ENCODE data around the gene POU4F3.

The POU4F3 gene

DNA sequence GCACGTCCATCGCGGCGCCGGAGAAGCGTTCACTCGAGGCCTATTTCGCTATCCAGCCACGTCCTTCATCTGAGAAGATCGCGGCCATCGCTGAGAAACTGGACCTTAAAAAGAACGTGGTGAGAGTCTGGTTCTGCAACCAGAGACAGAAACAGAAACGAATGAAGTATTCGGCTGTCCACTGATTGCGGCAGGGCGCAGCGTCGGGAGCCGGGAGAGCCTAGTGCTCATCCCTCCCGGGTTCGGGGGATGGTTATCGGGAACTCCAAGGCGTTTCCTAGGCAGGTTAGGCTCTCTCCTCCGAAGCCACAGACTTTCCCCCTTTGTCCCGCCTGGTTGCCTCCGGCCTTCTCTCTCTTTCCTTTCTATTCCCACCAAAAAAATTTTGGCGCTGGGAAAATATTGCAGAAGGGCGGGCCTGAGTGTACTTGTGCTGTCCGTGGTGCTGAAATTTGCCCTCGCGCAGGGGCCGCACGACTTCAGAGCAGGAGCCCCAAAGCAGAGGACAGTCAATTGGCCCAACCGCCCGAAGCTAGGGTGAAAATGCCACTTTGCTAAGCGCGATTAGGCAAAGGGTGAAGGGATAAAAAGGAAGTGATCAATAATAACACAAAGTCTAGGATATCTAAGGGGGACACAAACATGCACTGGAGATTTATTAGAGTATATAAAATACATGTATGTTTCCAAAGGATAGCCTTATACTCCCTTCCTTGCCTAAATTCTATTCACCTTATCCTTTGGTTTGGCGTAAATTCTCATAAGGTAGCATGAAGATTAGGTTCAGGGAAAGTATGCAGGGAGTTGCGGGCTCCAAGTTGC is 1.8 kb downstream of the POU4F3 start:
- DNase-seq = no peak

DNA sequence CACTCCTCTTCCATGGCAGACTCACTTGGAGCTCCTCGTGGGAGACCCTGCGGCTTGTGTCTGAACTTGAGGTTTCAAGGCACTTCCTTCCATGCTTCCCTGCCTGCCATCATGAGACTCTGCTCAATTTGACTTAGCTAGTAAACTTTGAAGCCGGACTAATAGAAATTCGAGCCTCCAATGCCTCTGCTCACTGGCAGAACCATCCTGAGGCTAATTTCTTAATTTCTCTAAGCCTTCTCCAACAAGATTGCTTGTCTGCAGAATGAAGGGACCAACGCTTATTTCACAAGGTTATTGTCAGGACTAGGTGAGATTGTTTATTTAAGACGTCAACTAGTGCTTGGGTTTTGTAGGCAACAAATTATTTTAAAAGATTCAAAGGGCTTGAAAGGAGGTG is 3.2 kb downstream of the POU4F3 start:
- DNase-seq = no peak

DNA sequence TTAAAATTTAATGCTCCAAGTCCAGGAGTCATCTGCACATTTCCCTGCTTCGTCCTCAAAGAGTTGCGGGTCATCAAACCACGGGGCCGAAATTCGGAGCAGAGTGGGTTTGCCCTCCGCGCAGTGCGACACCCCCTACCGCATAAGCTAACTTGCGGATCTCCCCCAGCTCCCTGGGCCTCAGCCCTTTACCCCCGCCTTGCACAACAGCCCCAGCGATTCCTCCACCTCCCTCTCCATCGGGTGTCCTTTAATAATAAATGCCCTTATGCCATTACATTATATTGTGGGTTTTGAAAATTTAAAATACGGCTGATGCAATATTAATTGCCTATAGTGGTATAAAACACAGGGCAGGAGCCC is 3.9 kb downstream of the POU4F3 start:
- no peak for DNase-seq

DNA sequence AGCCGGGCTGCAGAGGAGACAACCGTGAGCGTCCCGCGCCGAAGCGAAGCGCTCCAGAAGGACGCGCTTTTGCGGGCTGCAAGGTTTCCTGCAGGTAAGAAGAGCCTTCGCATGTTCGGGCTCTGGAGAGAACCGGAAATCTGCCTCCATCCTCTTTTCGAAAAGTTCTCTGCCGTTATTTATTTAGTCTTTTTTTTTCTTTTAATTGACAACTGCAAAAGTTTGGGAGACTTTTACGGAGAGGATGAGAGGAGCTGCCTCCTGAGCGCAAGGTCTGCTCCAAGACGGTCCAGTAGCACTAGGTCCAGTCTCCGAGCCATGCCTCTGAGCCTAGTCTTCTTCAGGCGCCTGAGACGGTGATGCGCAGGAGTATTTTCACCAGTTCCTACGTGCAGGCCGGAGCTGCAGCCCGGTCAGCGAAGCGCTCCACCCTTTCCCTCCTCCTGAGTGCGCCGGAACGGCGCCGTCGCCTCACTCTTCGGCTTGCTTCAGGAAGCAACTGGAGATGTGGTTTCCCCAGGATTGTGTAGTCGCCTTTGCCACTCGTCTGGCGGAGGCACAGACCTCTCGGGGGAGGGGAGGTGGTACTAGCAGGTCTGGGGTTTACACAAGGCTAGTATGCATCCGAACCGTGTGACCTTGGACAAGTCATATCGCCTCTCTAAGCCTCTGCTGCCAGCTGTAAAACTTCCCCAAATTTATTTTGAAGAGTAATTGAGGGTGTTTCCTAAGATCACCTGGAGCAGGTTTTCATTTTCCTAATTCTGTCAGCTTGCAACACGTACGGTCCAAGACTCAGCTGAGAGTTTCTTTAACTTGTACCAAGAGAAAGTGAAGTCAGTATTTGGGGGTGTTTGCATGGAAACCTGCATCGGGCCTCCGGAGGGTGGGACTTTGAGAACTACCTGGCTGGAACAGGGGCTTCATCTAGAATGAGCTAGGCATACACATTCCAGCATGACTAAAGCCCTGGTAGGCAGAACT is 4.5 kb downstream of the POU4F3 start:
- no peak for DNase-seq

DNA sequence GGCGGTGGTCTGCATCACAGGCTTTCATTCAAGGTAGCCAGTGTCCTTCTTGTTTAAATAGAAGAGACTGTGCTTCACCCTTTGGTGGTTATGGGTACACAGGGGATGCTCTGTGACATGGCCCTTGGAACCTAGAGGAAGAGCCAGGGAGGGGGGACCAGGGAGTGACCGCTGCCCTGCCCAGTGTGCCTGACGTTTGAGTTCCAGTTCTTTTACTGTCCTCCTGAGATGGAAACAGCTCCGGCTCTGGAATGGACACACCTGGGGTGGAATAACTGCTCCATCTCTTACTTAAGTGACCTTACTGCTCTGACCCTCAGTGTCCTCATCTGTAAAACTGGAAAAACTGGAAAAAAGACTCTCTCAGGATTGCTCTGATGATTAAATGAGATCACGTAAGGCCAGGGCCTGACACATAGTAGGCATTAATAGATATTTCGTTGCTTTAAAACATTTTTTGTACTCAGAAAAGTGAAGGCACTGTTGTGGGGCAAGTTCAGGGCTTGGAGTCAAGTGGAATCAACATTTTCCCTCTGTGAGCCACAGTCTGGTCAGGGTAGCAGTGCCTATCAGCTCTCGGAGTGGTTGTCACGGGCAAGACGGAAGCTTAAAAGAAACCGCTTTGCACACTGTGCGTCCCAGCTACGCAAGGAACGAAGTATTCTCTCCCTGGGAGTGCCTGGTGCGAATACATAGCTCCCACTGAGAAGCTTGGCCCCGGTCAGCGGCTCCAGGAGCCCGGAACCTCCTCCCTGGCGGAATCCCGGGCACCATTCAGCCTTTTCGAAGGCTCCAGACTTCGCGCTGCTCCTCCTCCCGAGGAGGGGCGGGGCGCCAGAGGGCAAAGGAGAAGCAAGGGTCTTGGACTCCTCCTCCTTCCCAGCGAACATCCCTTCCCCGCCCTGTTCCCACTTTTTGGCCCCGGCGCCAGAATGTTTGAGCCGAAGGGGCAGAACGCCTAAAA is 5.8 kb downstream of the POU4F3 start:
- no peak for DNase-seq

DNA sequence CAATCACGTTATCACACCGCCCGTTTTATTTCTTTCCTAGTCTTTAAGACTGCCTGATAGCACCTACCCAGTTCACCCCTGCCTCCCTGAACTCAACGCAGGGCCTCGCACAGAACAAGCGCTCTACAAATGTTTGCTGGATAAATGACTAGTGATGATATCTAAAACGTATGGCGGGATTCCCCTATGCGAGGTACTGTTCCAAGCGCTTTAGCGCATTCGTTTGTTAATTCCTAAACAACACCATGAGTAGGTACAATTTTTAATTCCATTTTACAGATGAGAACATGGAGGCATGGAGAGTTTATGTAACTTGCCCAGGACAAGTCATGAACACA is 6.6 kb downstream of the POU4F3 start:
- no peak for DNase-seq

DNA sequence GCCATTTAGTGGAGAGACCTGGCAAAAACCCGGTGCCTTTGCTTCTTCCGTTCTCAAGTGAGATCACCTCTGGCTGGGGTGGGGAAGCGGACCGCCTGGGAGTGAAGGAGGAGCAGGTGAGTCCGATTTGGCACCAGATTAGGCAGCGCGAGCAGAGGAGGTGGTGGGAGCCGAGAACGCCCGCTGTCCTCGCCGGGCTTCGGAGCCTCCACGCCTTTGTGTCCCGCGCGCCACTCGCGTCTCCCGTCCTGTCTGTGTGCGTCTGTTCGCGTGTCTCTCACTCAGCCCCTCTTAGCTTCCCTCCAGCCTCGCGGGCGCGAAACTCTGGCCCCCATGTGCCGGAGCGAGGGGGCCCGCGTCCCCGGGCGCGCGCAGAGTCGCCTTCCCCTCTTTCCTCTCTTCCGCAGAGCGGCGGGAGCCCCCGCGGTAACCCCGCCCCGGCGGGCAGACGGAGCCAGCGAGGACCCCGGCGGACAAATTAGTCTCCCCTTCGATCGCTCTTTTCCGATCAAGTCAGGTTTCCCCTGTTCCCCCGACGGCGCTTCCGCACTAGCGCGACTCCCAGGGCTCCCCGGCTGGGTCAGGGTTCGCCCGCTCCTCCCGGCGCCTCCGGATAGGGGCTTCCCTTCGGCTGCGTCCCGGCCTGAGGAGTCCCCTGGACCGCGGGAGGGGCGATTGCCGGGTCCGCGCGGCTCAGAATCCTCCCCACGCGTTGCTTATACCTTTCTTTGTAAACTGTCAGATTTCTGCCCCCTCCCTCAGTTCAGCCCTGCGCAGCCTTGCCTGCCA is 7.1 kb downstream of the POU4F3 start:
- no peak for DNase-seq

DNA sequence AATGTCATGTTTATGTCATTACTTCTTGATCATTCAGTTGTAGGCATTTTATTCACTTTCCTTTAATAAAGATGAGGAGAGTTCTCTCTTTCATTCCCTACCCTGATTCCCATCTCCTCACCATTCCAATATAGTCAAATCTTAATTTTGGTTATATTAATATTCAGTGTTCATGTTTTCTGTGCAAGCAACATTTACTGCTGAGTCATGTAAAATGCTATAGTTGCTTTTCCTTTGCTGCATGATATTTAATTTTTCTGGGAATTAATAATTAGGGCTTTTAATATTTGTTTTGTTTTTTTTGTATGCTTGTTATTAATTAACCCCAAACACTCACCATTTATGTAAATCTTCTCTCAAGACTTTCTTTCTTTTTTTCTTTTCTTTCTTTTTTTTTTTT is 18.5 kb downstream of the POU4F3 start:
- DNase-seq = no peak

DNA sequence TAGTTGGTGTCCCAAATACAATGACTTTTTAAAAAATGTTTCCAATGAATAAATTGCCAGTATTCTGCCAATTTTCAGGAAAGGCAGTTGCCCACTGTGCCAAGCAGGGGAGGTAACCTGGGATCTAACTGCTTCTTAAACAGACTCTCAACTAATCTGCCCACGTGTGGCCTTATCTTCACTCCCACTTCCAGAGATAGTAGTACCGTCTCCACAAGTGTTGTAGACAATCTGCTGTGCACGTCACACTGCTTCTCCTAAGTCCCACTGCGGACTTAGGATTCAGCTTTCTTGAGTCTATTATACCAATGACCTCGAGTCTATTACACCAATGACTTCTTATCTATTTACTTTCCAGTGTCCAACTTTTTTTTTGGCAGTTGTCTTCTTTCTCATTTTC is 21.2 kb downstream of the POU4F3 start:
- no peak for DNase-seq

DNA sequence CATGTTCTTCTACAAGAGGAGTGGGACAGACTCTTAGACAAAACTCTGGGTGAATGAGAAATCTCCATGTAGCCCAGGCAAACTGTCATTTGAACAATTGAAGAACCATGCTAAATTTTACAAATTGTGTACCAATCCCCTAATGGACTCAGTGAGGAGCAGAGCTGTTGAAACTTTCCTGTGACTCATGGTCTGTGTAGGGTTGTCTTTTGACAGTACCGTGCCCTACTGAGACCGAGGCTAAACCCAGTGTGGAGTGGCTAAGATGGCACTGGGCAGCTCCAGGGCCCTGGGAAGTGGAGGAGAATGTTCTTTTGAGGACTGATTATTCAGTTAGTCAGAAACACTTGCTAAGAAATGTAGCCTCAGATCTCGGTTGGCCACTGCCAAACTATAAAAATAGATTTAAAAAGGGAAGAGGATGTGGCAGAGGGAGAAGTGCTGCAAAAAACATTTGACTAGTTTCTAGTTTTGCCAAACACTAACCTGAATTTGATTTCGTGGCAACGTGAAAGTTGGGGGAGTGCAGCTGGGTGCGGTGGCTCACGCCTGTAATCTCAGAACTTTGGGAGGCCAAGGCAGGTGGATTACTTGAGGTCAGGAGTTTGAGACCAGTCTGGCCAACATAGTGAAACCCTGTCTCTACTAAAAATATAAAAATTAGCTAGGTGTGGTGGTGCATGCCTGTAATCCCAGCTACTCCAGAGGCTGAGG is 24.7 kb downstream of the POU4F3 start:
- no peak for DNase-seq

DNA sequence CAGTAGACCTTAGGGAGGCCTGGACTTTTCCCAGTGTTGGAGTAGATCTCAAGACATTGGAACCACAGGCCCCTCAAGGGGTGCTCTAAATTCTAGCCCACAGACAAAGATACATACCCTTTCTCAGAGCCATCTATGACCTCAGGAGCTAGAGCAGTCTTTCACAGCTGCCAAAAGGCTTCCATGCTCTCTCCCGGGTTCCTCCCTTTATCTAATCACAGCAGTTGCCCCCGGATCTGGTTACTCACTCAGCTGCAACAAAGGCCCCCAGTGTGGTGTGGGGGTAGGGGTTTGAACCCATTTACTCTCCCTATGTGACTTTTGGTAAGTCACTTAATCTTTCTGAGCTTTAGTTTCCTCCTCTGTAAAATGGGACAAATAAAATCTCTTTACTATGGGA is 27.0 kb downstream of the POU4F3 start:
- DNase-seq = no peak

DNA sequence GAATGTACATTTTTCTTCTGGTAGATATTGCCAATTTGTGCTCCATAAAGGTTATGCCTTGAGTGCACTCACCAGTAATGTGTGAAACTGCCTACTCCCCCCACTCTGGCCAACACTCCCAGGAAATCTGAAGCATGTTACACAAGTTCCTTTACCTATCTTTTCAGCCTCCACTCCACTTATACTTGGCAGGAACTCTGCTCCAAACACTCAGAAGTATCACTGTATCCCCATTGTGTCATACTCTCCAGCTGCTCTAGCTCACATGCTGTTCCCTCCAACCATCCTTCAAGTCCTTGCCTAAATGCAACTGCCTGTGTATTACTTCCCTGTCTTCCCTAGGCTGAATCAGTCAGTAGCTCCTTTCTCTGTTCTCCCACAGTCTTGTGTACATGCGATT is 28.3 kb downstream of the POU4F3 start:
- no peak for DNase-seq

DNA sequence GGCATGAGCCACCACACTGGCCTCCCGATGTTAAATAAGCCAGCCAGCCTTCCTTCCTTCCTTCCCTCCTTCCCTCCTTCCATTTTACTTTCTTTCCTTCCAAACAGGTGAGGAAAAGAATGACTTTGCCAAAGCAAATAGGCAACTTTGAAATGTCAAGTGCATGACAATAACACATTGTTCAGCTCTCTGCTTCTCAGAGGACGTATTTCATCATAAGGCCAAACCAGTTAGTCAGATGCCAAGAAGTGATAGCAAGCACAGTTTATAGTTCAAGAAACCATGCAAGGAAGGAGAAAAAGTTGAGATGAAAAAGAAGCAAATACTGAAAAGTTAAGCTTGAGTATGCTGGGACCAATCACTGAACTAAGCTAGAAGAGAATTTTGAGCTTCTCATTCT is 29.5 kb downstream of the POU4F3 start:
- DNase-seq = no peak

DNA sequence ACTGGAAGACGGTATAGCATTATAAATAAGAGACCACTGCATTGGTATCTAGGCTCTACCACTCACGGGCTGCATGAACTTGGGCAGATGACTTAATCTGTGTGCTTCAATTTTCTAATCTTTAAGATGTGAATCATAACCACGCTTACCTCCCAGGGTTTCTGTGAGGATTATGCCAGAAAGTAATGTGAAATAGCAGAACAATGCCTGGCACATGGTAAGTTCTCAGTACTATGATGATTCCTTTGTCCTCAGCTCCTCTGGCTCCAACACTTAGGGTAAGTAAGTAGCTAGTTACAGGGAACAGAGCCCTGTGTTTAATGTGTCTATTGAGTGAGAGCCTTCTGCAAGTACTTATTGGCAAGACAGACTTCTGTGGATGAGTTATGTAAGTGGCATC is 31.1 kb downstream of the POU4F3 start:
- DNase-seq = no peak

DNA sequence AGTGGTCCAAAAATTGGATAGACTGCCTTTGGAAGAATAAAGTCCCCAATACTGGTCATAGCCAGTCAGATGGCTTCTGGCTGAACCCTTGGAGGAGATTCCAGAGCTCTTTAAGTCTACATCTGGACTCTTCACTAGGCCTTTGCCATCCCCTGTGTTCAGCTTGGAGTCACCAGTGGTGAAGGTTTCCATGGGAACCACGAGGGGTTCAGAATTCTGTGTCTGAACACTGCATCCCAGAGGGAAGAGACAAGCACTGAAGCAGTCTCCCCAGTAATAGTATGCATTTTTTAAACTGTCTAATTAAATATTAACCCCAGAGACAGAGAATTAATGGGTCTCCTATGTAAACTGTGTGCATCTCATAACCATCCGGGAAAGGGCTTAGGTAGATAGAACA is 38.2 kb downstream of the POU4F3 start:
- DNase-seq = no peak

DNA sequence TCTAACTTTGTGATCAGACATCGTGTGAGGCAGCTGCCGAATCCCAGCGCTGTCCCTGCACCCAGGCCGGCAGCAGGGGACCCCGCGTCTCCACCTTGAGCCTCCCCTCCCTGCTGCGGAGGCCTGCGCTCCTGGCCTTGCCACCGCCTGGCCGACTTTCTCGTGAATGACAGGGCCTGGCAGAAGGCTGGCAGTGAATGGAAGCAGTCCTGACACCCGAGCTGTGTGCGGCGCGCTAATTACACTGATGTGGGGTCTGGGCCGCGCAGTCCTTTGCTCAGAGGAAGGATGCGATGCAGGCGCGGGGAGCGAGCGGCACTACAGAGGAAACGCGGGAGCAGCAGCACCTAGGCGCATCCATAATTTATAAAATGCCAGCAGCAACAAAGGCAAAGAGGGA is 40.3 kb downstream of the POU4F3 start:
- DNase-seq = no peak

DNA sequence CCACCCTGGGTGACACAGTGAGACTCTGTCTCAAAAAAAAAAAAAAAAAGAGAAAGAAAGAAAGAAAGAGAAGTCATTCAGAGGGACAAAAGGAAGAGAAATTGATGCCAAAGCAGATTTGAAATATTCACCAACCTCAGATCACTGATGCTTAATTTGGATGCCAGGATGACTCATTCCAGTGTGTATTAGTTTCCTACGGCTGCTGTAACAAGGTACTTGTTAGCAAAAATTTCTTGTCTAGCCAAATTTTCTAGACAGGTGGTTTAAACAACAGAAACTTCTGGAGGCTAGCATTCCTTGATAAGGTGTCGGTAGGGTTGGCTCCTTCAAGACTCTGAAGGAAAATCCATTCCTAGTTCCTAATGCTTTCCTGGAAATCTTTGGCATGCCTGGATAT is 42.1 kb downstream of the POU4F3 start:
- DNase-seq = no peak

DNA sequence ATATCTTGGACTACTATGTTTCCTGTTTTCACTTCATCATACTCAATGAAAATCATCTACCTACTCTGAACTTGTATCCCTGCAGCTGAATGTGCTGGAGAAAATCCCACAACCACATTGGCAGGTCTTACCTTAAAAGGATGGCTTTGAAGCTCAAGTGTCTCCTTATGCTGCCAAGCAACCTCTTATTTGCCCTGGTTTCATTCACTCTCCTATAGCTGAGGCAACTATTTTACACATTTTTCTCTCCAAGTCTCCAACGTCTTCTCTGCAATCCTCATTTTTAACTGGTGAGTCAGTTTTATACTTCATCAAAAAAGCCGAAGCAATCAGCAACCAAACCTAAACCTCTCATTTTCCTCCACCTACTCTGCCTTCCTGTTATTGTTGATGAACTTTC is 49.7 kb downstream of the POU4F3 start:
- no peak for DNase-seq

DNA sequence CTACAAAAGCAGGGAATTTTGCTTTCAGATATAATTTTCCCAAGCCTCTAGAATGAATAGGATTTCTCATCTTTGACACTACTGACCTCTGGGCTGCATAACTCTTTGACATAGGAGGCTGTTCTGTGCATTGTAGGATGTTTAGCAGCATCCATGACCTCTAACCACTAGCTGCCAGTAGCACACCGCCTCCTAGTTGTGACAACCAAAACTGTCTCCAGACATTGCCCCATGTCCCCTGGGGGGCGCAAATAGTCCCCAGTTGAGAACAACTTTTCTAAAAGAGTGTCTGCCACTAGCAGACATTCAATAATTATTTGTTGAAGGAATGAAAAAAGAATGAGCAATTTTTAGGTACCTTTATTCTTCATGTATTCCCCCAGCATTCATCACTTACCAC is 51.8 kb downstream of the POU4F3 start:
- no peak for DNase-seq

Measured in NCI-H2227 treated with DMSO at 0.1 percent for 48 hours (cell line).